Fibroblast of pulmonary artery (primary cell): ENCODE results near the gene CCDC33.

Experiments
- DNase-seq: peaks from one replicate; pipeline ENCODE4 v3.0.0-alpha.2; 2010; ENCODE audit warnings: low read depth
- H3K4me3 ChIP-seq: replicated peaks from 2 replicates; pipeline ENCODE4 v1.5.1; 2011; ENCODE audit warnings: low read depth, mild to moderate bottlenecking, control low read depth, low read length, moderate library complexity
- CTCF ChIP-seq: IDR thresholded peaks from 2 replicates; pipeline ENCODE4 v1.5.1; 2011; ENCODE audit warnings: mild to moderate bottlenecking, control low read depth, low read length, inconsistent platforms; ENCODE audit errors: missing control alignments

CCDC33 gene

GRCh38 chr15:74377831-74378766, 142.0 kb downstream of the CCDC33 start:
- DNase-seq = no peak
- H3K4me3 ChIP-seq = no peak overlapping the region
- TF ChIP-seq CTCF = no peak

- peak; percentile 77 for DNase-seq
- no peak for TF ChIP-seq CTCF
- no peak overlapping the region for H3K4me3 ChIP-seq
Measured at GRCh38 chr15:74378848-74379247, 142.7 kb downstream of the CCDC33 start.

GRCh38 chr15:74380361-74381189, 144.4 kb downstream of the CCDC33 start:
- no peak for TF ChIP-seq CTCF
- DNase-seq = no peak
- H3K4me3 ChIP-seq = no peak overlapping the region

- DNase-seq = no peak
- H3K4me3 ChIP-seq = no peak overlapping the region
- no peak for TF ChIP-seq CTCF
Measured at GRCh38 chr15:74381190-74381453, 145.0 kb downstream of the CCDC33 start.

GRCh38 chr15:74381481-74381880, 145.4 kb downstream of the CCDC33 start:
- TF ChIP-seq CTCF = no peak
- DNase-seq = no peak
- no peak overlapping the region for H3K4me3 ChIP-seq

GRCh38 chr15:74382004-74382816, 146.1 kb downstream of the CCDC33 start:
- H3K4me3 ChIP-seq = no peak overlapping the region
- peak; percentile 79 for DNase-seq
- peak; percentile 95 for TF ChIP-seq CTCF
